GM19372 (cell line): ENCODE measurements around the gene CD3G.
A peak's percentile ranks its signal among the peaks of the same experiment; 100 is the strongest.
"Not testable (repeated sequence)": the region's sequence is repeated elsewhere in the genome, so short reads cannot be mapped to it uniquely, and the experiment has no call there.

Experiments
- ATAC-seq: cut with Tn5 transposase; IDR thresholded peaks from one replicate; pipeline ENCODE4 v1.9.1; 2021; ENCODE audit warnings: mild to moderate bottlenecking, low read depth, moderate library complexity; ENCODE audit not compliant: unreplicated experiment

Gene CD3G

DNA sequence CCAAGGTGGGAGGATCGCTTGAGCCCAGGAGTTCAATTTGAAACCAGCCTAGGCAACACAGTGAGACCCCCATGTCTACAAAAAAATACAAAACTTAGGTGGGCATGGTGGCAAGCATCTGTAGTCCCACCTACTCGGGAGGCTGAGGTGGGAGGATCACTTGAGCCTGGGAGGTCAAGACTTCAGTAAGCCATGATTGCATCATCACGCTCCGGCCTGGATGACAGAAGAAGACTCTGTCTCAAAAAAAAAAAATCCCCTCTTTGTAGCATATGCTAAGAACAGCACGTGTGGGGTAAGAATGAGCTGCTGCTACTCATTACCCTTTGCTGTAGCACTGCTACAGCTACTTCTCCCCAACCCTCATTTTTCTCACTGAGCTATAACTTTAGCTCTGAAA, 29.7 kb downstream of the CD3G start:
- no peak for ATAC-seq

DNA sequence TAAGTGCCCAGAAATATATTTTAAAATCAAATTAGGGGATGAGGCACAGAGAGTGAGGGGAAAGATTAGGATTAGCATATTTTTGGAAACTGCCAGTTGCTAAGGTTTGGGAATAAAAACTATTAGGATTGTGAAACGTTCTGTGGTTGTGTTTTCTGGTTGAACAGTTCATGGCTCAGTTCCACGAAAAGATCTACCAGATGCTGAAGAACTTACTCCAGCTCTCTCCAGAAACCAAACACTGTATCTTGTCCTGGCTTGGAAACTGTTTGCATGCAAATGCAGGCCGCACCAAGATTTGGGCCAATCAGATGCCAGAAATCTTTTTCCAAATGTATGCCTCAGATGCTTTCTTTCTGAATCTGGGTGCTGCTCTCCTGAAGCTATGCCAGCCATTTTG, 30.6 kb downstream of the CD3G start:
- no peak for ATAC-seq

DNA sequence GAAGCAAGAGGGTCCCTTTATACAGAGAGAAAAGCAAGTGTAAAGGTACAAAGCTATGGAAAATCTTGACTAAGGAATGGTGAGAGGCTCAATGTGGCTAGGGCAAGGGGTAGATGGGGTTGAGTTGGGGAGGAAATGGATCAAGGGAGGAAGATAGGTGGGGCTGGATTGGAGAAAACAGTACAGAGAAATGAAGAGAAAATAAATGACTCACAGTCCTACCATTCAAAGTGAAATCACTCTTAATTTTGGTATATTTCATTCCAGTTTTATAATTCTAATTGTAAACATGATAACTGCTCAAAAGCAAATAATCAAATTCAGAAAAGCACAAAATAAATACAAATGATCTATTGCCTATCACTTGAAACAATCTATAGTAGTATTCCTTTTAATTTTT, 31.8 kb downstream of the CD3G start:
- ATAC-seq = no peak

DNA sequence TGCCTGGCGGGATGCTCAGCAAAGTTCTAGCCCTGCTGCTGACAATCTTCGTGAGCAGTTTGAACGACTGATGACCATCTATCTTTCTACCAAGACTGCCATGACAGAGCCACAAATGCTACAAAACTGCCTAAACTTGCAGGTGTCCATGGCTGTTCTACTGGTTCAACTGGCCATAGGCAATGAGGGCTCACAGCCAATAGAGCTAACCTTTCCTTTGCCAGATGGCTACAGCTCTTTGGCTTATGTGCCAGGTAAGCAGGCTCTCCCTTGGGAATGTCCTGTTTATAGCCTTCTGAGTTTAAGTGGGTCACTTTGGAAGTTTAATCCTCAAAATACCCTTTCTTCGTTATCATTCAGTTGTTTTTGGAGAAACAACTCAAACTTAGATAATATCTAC, 35.4 kb downstream of the CD3G start:
- ATAC-seq = no peak

DNA sequence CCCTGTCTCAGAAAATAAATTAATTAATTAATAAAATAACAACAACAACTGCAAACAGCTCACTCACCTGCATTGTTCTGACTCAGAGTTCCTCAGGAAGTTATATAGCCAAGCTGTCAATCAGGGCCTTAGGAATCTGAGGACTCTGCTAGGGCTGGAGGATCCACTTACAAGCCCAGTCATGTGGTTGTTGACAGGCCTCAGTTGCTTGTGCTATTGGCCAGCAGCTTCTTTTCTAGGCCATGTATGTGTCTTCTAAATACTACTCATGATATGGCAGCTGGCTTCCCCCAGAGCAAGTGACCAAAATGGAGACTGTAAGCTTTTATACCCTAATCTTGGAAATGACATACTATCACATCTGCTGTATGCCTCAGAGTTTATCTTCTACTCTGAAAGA, 36.4 kb downstream of the CD3G start:
- no peak for ATAC-seq

DNA sequence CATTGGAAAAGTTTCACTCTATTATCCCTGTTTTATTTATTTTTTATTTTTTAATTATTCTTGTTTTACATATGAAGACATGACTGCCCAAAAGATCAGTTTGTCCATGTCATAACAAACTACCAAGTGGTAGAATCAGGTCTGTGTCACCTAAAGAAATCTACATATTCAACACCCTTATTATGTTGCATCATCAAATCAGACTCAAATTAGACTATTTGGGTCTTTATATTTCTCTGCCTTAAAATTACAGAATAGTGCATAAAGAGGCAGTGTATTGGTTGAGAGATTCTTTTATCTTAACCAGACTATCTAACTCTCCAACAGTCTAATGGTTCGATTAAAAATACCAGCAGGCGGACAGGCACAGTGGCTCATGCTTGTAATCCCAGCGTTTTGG, 38.8 kb downstream of the CD3G start:
- no peak for ATAC-seq

DNA sequence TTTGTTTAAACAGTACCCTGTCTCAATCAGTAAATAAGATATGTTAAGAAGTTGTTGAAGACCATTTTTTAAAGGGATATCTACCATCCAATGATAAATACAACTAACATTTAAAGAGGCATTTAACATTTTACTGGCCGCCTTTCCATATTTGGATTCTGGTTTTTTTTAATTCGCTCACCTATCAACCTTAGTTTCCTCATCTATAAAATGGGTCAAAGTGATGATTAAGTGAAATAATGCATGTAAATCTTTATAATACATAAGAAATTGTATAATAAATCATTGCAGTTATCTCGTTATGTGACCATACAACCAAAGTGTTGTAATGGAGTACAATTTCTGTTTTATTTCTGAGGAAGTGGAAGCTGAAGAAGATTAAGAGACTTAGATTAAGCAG, 39.5 kb downstream of the CD3G start:
- ATAC-seq = no peak

DNA sequence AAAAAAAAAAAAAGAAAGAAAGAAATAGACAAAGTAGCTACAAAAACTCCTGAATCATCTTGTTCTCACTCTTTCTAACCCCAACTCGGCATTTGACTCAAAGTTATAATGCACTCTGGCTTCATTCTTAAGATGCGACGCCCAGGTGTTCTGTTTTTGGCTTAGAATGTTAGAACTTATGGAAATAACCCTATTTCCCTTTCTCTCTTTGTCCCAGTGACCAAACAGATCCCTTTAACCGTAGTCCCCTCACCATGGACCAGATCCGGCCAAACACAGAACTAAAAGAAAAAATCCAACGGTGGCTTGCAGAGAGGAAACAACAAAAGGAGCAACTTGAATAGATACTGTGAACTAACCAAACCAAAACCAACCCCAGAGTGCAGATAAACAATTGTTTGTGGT, 52.0 kb downstream of the CD3G start:
- ATAC-seq = no peak

DNA sequence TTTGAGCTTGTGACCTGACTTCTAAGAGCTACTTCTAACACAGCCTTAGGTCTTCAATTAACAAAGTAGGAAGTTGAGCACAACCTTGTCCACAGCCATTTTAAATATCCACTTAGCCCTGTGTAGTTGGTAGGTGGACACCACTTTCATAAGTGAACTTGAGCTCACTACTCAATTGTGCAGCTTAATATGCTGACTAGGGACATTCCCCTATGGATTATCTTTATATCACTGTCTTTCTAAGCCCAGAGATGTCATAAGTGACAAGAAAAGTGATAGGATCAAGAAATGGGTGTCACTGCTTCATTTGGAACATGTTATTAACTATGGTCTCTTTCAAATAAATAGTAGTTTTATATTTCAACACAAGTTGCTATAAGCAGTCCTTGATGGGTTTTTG, 53.3 kb downstream of the CD3G start:
- ATAC-seq = no peak

DNA sequence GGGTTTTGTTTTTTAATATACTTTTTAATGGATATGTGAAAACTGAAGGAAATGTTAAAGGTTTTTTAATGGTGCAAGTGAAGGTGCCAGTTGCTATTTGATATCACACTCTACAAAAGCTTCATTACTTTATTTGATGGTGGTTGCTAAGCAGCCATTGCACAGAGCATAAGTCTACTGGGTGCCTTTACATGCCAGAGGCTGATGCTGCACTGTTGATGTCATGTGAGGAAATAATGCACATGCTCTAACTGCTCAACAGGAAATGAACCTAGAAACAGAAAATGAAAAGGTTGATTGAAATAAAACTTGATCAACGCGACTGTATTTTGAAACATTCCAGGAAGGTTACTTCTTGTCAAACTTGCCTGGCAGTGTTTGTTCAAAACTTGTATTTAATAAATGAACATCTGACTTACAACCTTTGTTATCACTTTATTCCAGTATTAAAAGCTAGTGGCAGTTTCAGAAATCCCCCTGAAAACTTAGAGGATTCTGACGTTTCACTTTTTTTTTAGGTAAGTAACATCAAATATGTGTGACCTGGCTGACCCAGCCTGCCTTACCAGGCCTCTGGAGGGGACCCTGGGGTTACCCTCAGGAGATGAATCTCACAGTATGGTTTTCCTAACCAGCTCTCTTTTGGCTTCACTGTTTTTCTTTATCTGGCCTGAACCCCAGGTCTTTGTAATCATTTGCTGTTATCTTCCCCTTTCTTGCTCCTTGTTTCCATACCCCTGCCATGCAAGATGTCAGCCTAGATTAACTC, 54.8 kb downstream of the CD3G start:
- ATAC-seq = no peak

DNA sequence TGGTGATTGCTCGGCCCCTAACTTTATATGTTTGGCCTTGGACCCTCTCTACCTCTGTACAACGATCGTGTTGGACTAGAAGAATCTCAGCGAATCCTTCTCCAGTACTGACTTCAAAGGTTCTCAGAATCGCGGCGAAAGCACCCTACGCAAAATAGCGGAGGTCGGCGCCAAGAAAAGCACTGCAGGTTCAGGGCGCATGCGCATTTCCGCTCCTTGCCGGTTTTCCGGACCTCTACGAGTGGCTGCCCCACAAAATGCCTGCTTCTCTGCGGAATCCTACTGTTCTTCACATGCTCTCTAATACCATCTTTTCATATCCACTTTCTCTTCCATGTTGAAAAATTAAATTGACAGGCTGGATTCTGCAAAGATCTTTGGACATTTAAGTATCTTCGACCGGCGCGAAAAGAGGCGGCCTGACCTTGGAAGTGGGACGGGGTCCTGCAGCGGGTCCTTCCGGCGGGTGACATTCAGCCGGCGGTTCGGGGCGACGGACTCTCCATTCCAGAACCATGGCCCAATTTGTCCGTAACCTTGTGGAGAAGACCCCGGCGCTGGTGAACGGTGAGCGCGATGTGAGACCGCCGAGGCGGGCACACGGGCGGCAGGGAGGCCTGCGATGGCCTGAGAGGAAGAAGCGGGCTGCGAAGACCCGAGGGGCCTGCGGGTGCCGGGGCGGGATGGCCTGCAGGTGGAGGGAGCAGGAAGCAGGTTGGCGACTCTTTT, 57.2 kb downstream of the CD3G start, which contains the start of gene ATP5MG:
ATP5MG (plus strand) TSS at position 456 of the 729 bp plus-strand sequence; CDS start at position 516, 60 bp downstream.
- ATAC-seq = peak; percentile 66

DNA sequence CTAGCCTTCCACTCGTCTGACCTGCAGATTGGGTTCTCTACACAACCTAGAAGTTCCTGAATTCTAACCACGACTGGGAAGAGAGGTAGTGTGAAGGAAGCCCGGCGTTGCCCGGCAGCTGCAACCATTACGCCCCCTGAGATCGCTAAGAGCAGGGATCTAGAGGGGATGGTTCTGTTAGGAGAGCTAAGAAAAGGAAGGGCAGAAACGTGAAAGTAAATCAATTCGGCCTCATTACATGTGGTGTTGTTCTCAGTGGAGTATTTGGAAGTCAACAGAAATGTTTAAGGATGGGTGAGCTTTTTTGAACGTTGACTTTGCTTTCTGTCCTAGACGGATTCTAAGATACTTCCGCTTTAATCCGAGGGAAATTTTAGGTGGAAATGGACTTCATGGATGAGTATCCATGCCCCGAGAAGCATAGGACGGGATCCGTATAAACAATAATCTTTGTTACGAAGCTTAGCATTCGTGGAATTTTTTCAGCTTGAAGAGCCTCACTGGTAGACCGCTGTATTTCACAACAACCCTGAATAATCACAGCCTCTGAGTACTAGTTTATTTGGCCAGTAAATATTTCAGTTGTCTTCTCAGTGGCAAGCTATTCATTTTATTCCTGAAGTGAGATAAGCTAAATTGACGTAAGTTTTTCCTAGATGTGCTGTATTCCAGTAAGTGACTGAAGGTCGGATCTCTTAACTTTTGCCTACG, 57.9 kb downstream of the CD3G start:
- no peak for ATAC-seq

DNA sequence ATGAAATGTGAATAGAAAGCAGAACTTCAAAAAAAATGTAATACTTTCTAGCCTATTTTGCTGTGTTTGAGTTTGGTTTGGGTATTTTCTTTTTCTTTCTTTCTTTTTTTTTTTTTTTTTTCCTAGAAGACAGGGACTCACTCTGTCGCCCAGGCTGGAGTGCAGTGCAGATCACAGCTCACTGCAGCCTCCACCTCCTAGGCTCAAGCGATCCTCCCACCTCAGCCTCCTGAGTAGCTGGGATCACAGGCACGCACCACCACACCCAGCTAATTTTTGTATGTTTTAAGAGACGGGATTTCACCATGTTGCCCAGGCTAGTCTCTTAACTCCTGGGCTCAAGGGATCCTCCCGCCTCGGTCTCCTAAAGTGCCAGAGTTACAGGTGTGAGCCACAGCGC, 58.5 kb downstream of the CD3G start:
- not testable (repeated sequence) for ATAC-seq
